ACC112 (cell line): Measurements from ENCODE around the gene MRPS33.
"Not testable (repeated sequence)": the region's sequence is repeated elsewhere in the genome, so short reads cannot be mapped to it uniquely, and the experiment has no call there.

Experiments
- H2AFZ ChIP-seq: fragments of 200-600 bp; sonication (generic); one replicate; pipeline ENCODE4 v1.6.0; 2017; ENCODE audit warnings: antibody characterized with exemption, low read length; ENCODE audit not compliant: unreplicated experiment
- H3K27ac ChIP-seq: fragments of 200-600 bp; sonication (generic); 2 replicates; pipeline ENCODE4 v1.5.1; 2014; ENCODE audit warnings: low read depth, mild to moderate bottlenecking, antibody characterized with exemption, low read length, moderate library complexity
- H3K27me3 ChIP-seq: fragments of 200-600 bp; sonication (generic); 2 replicates; pipeline ENCODE4 v1.6.1; 2014; ENCODE audit warnings: mild to moderate bottlenecking, antibody characterized with exemption, low read length, moderate library complexity, mixed read lengths; ENCODE audit not compliant: insufficient read depth
- H3K36me3 ChIP-seq: fragments of 200-600 bp; sonication (generic); 2 replicates; pipeline ENCODE4 v1.6.1; 2016; ENCODE audit warnings: mild to moderate bottlenecking, antibody characterized with exemption, low read length, moderate library complexity, mixed read lengths; ENCODE audit not compliant: insufficient read depth
- H3K4me1 ChIP-seq: fragments of 200-600 bp; sonication (generic); one replicate; pipeline ENCODE4 v1.6.1; 2016; ENCODE audit warnings: low read length, mixed read lengths; ENCODE audit not compliant: insufficient read depth, unreplicated experiment, control insufficient read depth
- H3K4me3 ChIP-seq: fragments of 200-600 bp; sonication (generic); 2 replicates; pipeline ENCODE4 v1.5.1; 2014; ENCODE audit warnings: mild to moderate bottlenecking, low read depth, low read length
- H3K79me2 ChIP-seq: fragments of 200-600 bp; sonication (generic); one replicate; pipeline ENCODE4 v1.6.0; 2016; ENCODE audit warnings: low read length; ENCODE audit not compliant: control insufficient read depth, unreplicated experiment, insufficient read depth

The MRPS33 gene

DNA sequence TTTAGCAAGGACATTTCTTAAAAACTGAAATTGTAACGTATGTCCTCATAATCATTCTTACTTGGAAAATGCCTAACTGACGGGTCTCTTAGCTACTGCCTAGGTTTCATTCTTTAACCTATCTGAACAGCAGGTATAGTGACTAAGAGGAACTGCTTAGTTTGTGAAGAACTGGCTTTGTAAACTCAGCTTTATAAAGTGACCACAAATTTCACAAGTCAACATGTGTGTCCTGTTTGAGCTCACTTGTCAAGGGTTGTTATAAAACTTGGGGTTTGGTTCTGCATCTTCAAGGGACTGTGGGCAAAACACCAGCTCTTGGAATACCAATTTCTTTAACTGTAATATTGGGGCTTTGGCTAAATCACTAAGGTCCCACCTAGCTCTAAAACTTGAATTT is 32.2 kb downstream of the MRPS33 start:
- peaks cover 14% of the 10 kb centered on the region for H3K27me3 ChIP-seq
- H3K79me2 ChIP-seq, result no peaks in the 10 kb centered on the region
- 0 out of 2 replicates have a peak, but pooled peaks cover 2% of the 10 kb centered on the region for H3K36me3 ChIP-seq
- H3K27ac ChIP-seq, result no peak overlapping the region
- no peaks in the 10 kb centered on the region for H3K4me1 ChIP-seq
- H3K4me3 ChIP-seq, result no peak overlapping the region
- no peak overlapping the region for H2AFZ ChIP-seq

DNA sequence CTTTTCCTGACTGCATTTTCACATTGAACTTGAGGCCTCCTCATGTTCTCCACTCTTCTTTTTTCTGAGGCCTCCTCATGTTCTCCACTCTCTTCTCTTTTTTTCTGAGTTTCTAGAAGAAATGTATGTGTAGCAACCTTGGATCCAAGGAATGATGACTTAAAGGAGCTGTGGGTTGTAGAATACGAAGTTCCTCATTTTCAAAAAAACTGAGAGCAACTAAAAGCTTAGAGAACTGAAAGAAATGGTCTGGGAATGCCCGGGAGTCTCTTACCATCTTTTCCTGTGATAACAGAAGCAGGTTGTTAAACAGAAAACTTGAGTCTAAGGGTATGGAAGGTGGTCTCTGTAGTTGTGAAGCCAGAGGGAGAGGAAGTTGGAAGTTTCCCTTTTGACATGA is 32.8 kb downstream of the MRPS33 start:
- H2AFZ ChIP-seq, result no peak overlapping the region
- H3K27ac ChIP-seq, result no peak overlapping the region
- H3K27me3 ChIP-seq, result peaks cover 14% of the 10 kb centered on the region
- no peaks in the 10 kb centered on the region for H3K79me2 ChIP-seq
- H3K4me1 ChIP-seq, result no peaks in the 10 kb centered on the region
- H3K4me3 ChIP-seq, result no peak overlapping the region
- H3K36me3 ChIP-seq, result 0 out of 2 replicates have a peak, but pooled peaks cover 2% of the 10 kb centered on the region

DNA sequence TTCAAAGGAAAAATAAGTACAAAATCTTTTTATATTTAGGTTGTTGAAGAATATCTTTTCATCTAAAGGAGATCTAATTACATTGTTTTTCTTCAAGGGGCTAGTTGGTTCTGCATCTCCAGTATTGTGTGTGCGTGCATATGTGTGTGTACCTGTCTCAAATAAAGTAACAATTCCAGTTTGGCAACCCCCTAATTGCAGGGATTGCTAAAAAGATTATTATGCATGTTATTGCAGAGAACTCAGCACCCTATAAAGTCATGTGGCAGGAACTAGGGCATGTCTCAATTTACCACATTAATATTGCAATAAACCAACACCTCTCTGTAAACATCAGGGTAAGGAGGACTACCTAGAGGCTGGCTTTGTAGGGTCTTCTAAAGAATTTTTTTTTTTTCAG is 37.0 kb downstream of the MRPS33 start:
- H3K4me1 ChIP-seq, result no peaks in the 10 kb centered on the region
- peaks cover 14% of the 10 kb centered on the region for H3K27me3 ChIP-seq
- H2AFZ ChIP-seq, result no peak overlapping the region

DNA sequence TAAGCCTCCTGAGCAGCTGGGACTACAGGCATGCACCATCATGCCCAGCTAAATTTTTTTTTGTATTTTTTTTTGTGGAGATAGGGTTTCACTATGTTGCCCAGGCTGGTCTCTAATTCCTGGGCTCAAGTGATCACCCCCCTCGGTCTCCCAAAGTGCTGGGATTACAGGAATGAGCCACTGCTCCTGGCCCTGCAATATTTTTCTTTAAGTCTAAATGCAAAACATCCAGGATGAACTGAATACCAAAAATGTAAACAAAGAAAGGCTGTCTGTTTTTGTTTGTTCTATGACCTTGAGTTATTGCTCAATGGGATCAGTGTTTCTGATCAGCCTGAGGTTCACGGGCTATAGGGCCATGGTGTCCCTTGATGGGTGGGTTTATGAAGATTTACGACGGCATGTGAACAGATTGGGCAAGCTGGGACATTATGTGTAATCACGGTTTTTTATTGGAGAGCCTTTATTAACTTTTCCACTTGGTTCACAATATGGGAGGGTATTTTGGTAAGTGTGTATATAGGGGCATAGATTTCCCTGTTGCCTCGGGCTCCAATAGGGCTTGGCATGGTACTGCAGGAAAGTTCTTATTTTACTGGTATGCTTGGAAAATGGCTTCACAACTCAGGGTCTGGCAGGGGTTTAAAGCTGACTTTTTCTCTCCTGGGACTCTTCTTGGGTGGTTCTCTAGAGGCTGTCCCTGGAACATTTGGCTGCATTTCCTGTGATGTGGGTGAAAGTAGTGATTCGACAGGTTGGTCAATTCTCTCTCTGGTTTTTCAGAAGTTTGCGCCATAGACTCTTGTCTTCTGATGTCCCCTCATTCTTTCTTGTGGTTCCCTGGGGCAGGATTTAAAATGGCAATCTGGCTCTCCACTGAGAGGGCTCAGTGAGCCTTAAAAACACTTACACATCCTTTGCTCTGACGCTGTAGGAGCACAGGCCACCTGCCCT is 41.6 kb downstream of the MRPS33 start:
- H3K36me3 ChIP-seq, result no peaks in the 10 kb centered on the region
- H3K4me1 ChIP-seq, result no peaks in the 10 kb centered on the region
- H3K79me2 ChIP-seq, result no peaks in the 10 kb centered on the region
- no peak overlapping the region for H2AFZ ChIP-seq
- no peak overlapping the region for H3K4me3 ChIP-seq
- H3K27me3 ChIP-seq, result no peaks in the 10 kb centered on the region
- no peak overlapping the region for H3K27ac ChIP-seq

More for the DNA sequence above, 37.0 kb downstream of the MRPS33 start:
- H3K4me3 ChIP-seq, result no peak overlapping the region
- no peaks in the 10 kb centered on the region for H3K79me2 ChIP-seq
- no peak overlapping the region for H3K27ac ChIP-seq
- no peaks in the 10 kb centered on the region for H3K36me3 ChIP-seq

GRCh38 chr7:140972344-140972743 is 42.4 kb downstream of the MRPS33 start:
- Histone ChIP-seq H3K27me3 (no peaks in the 10 kb centered on the region), H3K79me2 (no peaks in the 10 kb centered on the region), H3K27ac (no peak overlapping the region), H3K4me3 (no peak overlapping the region), H2AFZ (no peak overlapping the region), H3K4me1 (no peaks in the 10 kb centered on the region), H3K36me3 (no peaks in the 10 kb centered on the region)

GRCh38 chr7:140967438-140967837 is 47.3 kb downstream of the MRPS33 start:
- H3K79me2 ChIP-seq, result no peaks in the 10 kb centered on the region
- no peak overlapping the region for H3K4me3 ChIP-seq
- H3K27ac ChIP-seq, result no peak overlapping the region
- H3K4me1 ChIP-seq, result no peaks in the 10 kb centered on the region
- no peak overlapping the region for H2AFZ ChIP-seq
- H3K27me3 ChIP-seq, result peaks cover 4% of the 10 kb centered on the region; the same call in 1 of the 2 replicates
- no peaks in the 10 kb centered on the region for H3K36me3 ChIP-seq

DNA sequence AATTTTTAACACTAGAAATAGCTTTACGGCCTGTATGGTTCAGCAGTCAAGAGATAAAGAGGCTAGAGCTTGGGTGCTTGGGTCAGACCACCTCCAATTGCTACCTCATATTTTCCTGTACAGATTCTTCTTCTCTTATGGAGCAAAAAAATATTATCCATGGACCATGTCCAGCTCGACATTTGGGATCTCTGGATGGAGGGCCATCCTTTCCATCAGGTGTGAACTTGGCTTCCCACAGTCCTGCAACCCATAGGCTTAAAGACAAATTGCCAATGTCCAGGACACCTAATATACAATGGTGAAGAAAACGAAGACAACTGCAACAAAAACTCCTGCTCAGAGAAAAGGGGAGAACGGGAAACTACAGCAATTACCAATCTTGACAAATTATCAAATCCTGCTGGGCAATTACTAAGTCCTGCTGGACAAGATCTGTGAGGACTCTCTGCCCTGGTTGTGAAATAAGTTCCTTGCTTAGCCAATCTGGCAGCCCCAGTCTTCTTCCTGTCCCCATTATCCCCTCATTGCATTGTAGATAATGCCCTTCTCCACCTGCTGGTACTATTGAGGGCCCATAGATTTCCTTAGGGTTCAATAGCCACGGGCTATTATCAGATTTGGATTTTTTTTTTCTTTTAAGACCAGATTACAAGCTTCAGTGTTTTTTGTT is 48.1 kb downstream of the MRPS33 start:
- Histone ChIP-seq H3K4me1 (no peaks in the 10 kb centered on the region), H3K4me3 (no peak overlapping the region)

DNA sequence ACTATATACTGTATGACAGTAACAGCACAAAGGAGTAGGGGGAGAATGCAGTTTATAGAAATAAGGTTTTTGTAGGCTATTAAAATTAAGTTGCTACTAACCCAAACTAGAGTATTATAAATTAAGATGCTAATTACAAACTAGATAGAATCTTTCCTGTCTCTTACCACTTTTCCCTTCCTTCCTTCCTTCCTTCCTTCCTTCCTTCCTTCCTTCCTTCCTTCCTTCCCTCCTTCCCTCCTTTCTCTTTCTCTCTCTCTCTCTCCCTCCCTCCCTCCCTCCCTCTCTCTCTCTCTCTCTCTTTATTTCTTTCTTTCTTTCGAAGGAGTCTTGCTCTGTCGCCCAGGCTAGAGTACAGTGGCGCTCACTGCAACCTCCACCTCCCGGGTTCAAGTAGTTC is 53.6 kb downstream of the MRPS33 start:
- Histone ChIP-seq H3K36me3 (no peaks in the 10 kb centered on the region), H2AFZ (no peak overlapping the region), H3K79me2 (no peaks in the 10 kb centered on the region), H3K4me1 (no peaks in the 10 kb centered on the region), H3K4me3 (no peak overlapping the region), H3K27me3 (0 out of 2 replicates have a peak, but pooled peaks cover 3% of the 10 kb centered on the region), H3K27ac (no peak overlapping the region)

More for the DNA sequence above, 48.1 kb downstream of the MRPS33 start:
- no peak overlapping the region for H3K27ac ChIP-seq
- H3K79me2 ChIP-seq, result no peaks in the 10 kb centered on the region
- H3K36me3 ChIP-seq, result no peaks in the 10 kb centered on the region
- H3K27me3 ChIP-seq, result peaks cover 4% of the 10 kb centered on the region; the same call in 1 of the 2 replicates
- no peak overlapping the region for H2AFZ ChIP-seq

- H2AFZ ChIP-seq, H3K27me3 ChIP-seq, H3K36me3 ChIP-seq, H3K27ac ChIP-seq, H3K4me3 ChIP-seq, H3K79me2 ChIP-seq, H3K4me1 ChIP-seq: not testable (repeated sequence)
These were observed 57.8 kb downstream of the MRPS33 start for GRCh38 chr7:140956997-140957396.
